Measurements from ENCODE around the gene SLC38A2.
A peak's percentile ranks its signal among the peaks of the same experiment; 100 is the strongest.
"Not testable (repeated sequence)": the region's sequence is repeated elsewhere in the genome, so short reads cannot be mapped to it uniquely, and the experiment has no call there.

Gene SLC38A2

DNA sequence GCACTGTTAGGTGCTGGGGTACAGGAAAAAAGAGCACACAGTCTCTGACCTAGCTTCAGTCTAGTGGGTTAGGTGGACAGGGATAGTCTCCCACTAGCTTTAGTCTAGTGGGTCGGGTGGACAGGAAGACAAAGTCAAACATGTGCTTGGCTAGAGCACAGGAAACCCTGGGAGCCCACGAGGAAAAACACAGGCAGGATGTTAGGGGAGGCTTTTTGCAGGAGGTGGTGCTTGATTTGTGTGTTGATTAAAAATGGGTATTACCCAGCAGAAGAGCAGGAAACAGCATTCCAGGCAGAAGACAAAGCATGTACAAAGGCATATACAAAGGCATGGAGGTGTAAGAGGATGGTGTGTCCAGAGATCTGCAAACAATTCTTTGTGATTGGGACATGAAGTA is 23.3 kb downstream of the SLC38A2 start:
- no peak overlapping the region for H3K4me3 ChIP-seq (ENCODE audit: low read depth, low read length)
- no peaks in the 10 kb centered on the region for H3K36me3 ChIP-seq (ENCODE audit: control insufficient read depth, insufficient read depth, low read length)
- H3K9me3 ChIP-seq (ENCODE audit: control insufficient read depth, insufficient read depth, low read depth, low read length), result no peaks in the 10 kb centered on the region
- H3K27ac ChIP-seq (ENCODE audit: low read depth, low read length), result no peak overlapping the region
- H3K27me3 ChIP-seq (ENCODE audit: control insufficient read depth, insufficient read depth, low read length), result no peaks in the 10 kb centered on the region
- H3K4me1 ChIP-seq (ENCODE audit: control insufficient read depth, insufficient read depth, low read length), result no peaks in the 10 kb centered on the region
- no peak overlapping the region for H3K9ac ChIP-seq (ENCODE audit: low read length)

DNA sequence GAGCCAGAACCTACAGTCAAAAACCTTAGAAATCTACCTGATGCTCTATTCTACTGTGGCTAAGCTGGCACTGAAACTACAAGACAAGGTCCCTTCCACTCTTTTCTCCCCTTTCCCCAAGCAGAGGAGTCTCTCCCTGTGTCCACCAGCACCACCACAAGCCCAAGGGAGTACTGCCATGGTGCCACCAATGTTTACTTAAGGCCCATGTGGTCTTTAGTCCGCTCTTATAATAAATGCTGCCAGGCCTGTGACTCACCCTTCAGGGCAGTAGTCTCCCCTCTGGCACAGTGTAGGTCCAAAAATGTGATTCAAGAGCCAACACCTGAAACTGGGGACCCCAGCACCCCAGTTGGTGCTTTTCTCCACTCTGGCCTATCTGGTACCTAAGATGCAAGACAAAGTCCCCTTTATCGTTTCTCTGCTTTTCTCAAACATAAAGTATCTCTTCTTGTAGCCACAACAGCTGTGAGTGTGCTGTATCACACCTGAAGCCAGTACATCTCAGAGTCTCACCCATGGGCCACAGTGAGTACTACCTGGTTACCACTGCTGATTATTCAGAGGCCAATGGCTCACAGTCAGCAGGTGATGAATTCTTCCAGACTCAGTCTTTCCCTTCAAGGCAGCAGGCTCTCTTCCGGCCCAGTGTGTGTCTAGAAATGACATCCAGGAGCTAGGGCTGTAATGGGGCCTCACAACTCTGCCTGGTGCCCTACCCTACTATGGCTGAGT is 29.3 kb downstream of the SLC38A2 start:
- Histone ChIP-seq H3K4me1 (ENCODE audit: control insufficient read depth, insufficient read depth, low read length) (peaks cover 4% of the 10 kb centered on the region; the same call in 1 of the 2 replicates), H3K9me3 (ENCODE audit: control insufficient read depth, insufficient read depth, low read depth, low read length) (no peaks in the 10 kb centered on the region; the same call in 1 of the 2 replicates), H3K27me3 (ENCODE audit: control insufficient read depth, insufficient read depth, low read length) (no peaks in the 10 kb centered on the region), H3K36me3 (ENCODE audit: control insufficient read depth, insufficient read depth, low read length) (no peaks in the 10 kb centered on the region), H3K27ac (ENCODE audit: low read depth, low read length) (no peak overlapping the region), H3K4me3 (ENCODE audit: low read depth, low read length) (no peak overlapping the region), H3K9ac (ENCODE audit: low read length) (no peak overlapping the region)

DNA sequence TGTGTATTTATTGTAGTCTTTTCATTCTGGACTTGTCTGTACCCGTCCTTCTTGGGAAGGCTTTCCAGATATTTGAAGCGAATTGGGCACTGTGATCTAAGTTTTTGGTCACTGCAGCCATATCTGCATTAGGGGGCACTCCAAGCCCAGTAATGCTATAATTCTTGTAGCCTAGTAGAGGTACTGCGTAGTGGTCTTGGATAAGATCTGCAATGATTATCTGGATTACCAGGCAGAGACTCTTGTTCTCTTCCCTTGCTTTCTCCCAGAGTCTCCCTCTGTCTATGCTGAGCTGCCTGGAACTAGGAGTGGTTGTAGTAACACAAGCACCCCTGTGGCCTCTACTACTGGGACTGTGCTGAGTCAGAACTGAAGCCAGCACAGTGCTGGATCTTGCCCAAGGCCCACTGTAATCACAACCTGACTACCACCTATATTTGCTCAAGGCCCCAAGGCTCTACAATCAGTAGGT is 30.0 kb downstream of the SLC38A2 start:
- Histone ChIP-seq H3K36me3 (ENCODE audit: control insufficient read depth, insufficient read depth, low read length) (no peaks in the 10 kb centered on the region), H3K27ac (ENCODE audit: low read depth, low read length) (no peak overlapping the region), H3K9ac (ENCODE audit: low read length) (no peak overlapping the region), H3K27me3 (ENCODE audit: control insufficient read depth, insufficient read depth, low read length) (no peaks in the 10 kb centered on the region), H3K4me3 (ENCODE audit: low read depth, low read length) (no peak overlapping the region), H3K9me3 (ENCODE audit: control insufficient read depth, insufficient read depth, low read depth, low read length) (no peaks in the 10 kb centered on the region; the same call in 1 of the 2 replicates), H3K4me1 (ENCODE audit: control insufficient read depth, insufficient read depth, low read length) (peaks cover 4% of the 10 kb centered on the region; the same call in 1 of the 2 replicates)

DNA sequence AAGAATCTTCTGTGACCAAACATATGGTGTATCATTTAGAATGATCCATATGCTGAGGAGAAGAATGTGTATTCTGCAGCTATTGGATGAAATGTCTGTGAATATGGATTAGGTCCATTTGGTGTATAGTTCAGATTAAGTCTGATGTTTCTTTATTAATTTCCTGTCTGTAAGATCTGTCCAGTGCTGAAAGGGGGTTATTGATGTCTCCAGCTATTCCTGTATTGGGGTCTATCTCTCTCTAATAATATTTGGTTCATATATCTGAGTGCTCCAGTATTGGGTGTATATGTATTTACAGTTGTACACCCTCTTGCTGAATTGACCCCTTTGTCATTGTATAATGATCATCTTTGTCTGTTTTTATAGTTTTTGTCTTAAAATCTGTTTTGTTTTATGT is 33.5 kb downstream of the SLC38A2 start:
- Histone ChIP-seq H3K4me1 (ENCODE audit: control insufficient read depth, insufficient read depth, low read length) (peaks cover 4% of the 10 kb centered on the region; the same call in 1 of the 2 replicates), H3K9me3 (ENCODE audit: control insufficient read depth, insufficient read depth, low read depth, low read length) (no peaks in the 10 kb centered on the region; the same call in 1 of the 2 replicates), H3K27ac (ENCODE audit: low read depth, low read length) (no peak overlapping the region), H3K9ac (ENCODE audit: low read length) (no peak overlapping the region), H3K27me3 (ENCODE audit: control insufficient read depth, insufficient read depth, low read length) (no peaks in the 10 kb centered on the region), H3K4me3 (ENCODE audit: low read depth, low read length) (no peak overlapping the region), H3K36me3 (ENCODE audit: control insufficient read depth, insufficient read depth, low read length) (no peaks in the 10 kb centered on the region)

DNA sequence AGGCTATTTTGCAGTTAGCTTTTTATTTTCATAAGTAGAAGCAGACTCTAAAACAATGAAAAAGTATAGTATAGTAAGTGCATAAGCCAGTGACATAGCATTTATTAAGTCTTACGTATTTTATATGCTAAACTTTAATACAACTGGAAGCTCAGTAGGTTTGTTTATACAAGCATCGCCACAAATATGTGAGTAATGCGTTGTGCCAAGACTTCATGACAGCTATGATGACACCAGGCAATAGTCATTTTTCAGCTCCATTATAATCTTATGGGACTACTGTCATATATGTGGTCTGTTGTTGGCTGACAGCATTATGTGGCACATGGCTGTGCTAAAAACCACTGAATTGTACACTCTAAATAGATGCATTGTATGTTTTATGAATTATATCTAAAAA is 40.3 kb downstream of the SLC38A2 start:
- Histone ChIP-seq H3K27ac (ENCODE audit: low read depth, low read length) (no peak overlapping the region), H3K27me3 (ENCODE audit: control insufficient read depth, insufficient read depth, low read length) (no peaks in the 10 kb centered on the region), H3K36me3 (ENCODE audit: control insufficient read depth, insufficient read depth, low read length) (no peaks in the 10 kb centered on the region; the same call in 1 of the 2 replicates), H3K9me3 (ENCODE audit: control insufficient read depth, insufficient read depth, low read depth, low read length) (peaks cover 28% of the 10 kb centered on the region), H3K4me3 (ENCODE audit: low read depth, low read length) (no peak overlapping the region), H3K4me1 (ENCODE audit: control insufficient read depth, insufficient read depth, low read length) (no peaks in the 10 kb centered on the region), H3K9ac (ENCODE audit: low read length) (no peak overlapping the region)

DNA sequence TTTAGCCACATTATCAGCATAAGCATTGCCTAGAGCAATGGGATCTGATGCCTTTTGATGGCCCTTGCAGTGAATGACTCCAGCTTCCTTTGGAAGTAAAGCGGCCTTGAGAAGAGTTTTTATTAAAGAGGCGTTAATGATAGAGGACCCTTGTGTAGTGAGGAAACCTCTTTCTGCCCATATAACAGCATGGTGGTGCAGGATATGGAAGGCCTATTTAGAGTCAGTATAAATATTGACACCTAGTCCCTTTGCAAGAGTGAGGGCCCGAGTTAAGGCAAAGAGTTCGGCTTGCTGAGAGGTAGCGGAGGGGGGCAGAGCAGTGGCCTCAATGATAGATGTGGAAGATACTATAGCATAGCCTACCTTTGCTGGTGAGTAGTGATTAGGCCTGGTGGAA is 47.5 kb downstream of the SLC38A2 start:
- Histone ChIP-seq H3K4me1 (ENCODE audit: control insufficient read depth, insufficient read depth, low read length) (peaks cover 11% of the 10 kb centered on the region), H3K9me3 (ENCODE audit: control insufficient read depth, insufficient read depth, low read depth, low read length) (peaks cover 55% of the 10 kb centered on the region)
- not testable (repeated sequence) for H3K27me3 ChIP-seq (ENCODE audit: control insufficient read depth, insufficient read depth, low read length); H3K4me3 ChIP-seq (ENCODE audit: low read depth, low read length); H3K36me3 ChIP-seq (ENCODE audit: control insufficient read depth, insufficient read depth, low read length); H3K27ac ChIP-seq (ENCODE audit: low read depth, low read length); H3K9ac ChIP-seq (ENCODE audit: low read length)

DNA sequence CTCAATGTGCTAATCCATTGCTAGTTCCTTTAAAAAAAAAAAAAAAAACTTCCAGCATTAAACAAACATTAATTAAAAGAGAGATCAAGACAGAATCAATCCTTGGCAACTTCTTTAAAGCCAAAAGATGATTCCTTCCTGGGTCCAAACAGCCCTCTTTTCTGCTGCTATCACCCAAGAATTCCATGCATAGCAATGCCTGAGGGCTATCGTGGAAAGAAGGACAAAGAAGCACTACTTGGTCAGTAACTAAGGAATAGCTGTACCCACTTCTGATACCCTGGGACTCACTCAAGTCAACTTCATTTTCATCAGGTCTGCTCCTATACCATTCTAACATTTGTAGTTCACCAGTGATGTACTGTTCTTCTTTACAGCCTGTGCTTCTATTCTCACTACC is 51.8 kb downstream of the SLC38A2 start:
- Histone ChIP-seq H3K4me3 (ENCODE audit: low read depth, low read length) (peak overlapping the region; percentile 15; the same call in 1 of the 2 replicates), H3K9ac (ENCODE audit: low read length) (peak overlapping the region; percentile 52), H3K9me3 (ENCODE audit: control insufficient read depth, insufficient read depth, low read depth, low read length) (peaks cover 30% of the 10 kb centered on the region), H3K27ac (ENCODE audit: low read depth, low read length) (peak overlapping the region; percentile 73), H3K4me1 (ENCODE audit: control insufficient read depth, insufficient read depth, low read length) (peaks cover 22% of the 10 kb centered on the region), H3K27me3 (ENCODE audit: control insufficient read depth, insufficient read depth, low read length) (no peaks in the 10 kb centered on the region), H3K36me3 (ENCODE audit: control insufficient read depth, insufficient read depth, low read length) (no peaks in the 10 kb centered on the region; the same call in 1 of the 2 replicates)

DNA sequence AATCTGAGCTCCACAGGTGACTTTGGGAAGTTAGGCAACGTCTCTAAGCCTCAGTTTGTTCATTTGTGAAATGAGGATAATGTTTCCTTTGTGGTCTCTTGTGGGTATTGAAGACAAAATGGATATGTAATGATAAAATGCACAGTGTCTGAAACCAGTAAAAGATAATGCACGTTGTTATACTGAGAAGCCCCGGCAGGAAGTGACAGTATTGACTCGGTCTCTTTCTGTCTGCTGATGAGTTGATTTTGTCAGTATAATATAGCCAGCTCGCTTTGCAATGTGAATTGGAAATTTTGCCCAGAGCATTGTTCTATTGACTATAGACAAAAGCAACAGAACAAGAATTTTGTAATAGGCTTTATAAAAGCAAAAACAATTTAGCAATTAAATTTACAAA is 54.5 kb downstream of the SLC38A2 start:
- no peaks in the 10 kb centered on the region; the same call in 1 of the 2 replicates for H3K36me3 ChIP-seq (ENCODE audit: control insufficient read depth, insufficient read depth, low read length)
- no peak overlapping the region for H3K4me3 ChIP-seq (ENCODE audit: low read depth, low read length)
- H3K9ac ChIP-seq (ENCODE audit: low read length), result no peak overlapping the region
- H3K27me3 ChIP-seq (ENCODE audit: control insufficient read depth, insufficient read depth, low read length), result no peaks in the 10 kb centered on the region
- H3K27ac ChIP-seq (ENCODE audit: low read depth, low read length), result no peak overlapping the region
- H3K4me1 ChIP-seq (ENCODE audit: control insufficient read depth, insufficient read depth, low read length), result peaks cover 22% of the 10 kb centered on the region
- H3K9me3 ChIP-seq (ENCODE audit: control insufficient read depth, insufficient read depth, low read depth, low read length), result peaks cover 20% of the 10 kb centered on the region
